PC-3 (cell line): ENCODE measurements around the gene GSTT2. TPM values are rescaled to one million over a fixed set of nuclear protein-coding genes. Genes with fewer than 3 reads are reported as not detected.

Experiments
- ATAC-seq: fragments of 200-7000 bp; cut with Tn5 transposase; 2 replicates; pipeline ENCODE4 v1.9.1; 2020; ENCODE audit warnings: mild to moderate bottlenecking, moderate library complexity
- BruUV-seq: library from RNA; stranded (reverse); fragments of 400-500 nt; replicated peaks from 2 replicates; lab custom pipeline; 2021; lab: Mats Ljungman, UMichigan
- CTCF ChIA-PET: fragments of 300-600 bp; sonication (Branson Sonifier 250); formaldehyde crosslinking; loops from one replicate; lab custom pipeline; 2022; ENCODE audit warnings: antibody characterized with exemption; lab: Charles Lee
- POLR2A ChIA-PET: fragments of 300-600 bp; sonication (Branson Sonifier 250); formaldehyde crosslinking; loops from one replicate; lab custom pipeline; 2022; ENCODE audit warnings: antibody characterized with exemption; ENCODE audit not compliant: unreplicated experiment; lab: Charles Lee
- DNase-seq: peaks from one replicate; pipeline ENCODE4 v3.0.0-alpha.2; 2015
- H2AFZ ChIP-seq: fragments of 300-600 bp; sonication (generic); 2 replicates; pipeline ENCODE4 v1.6.0; 2016; ENCODE audit warnings: antibody characterized with exemption, low read length
- H3F3A ChIP-seq: fragments of 300-600 bp; sonication (generic); one replicate; pipeline ENCODE4 v1.6.0; 2017; ENCODE audit warnings: antibody characterized with exemption, low read length, control low read depth, mild to moderate bottlenecking; ENCODE audit not compliant: unreplicated experiment
- H3K27ac ChIP-seq: fragments of 300-600 bp; sonication (generic); 2 replicates; pipeline ENCODE4 v1.5.1; 2016; ENCODE audit warnings: mild to moderate bottlenecking, low read length
- H3K27me3 ChIP-seq: fragments of 300-600 bp; sonication (generic); 2 replicates; pipeline ENCODE4 v1.6.1; 2016; ENCODE audit warnings: low read length, mixed read lengths
- H3K36me3 ChIP-seq: fragments of 300-600 bp; sonication (generic); 2 replicates; pipeline ENCODE4 v1.6.1; 2016; ENCODE audit warnings: low read depth, mixed run types, low read length, mixed read lengths
- H3K4me1 ChIP-seq: fragments of 300-600 bp; sonication (generic); 2 replicates; pipeline ENCODE4 v1.5.1; 2016; ENCODE audit warnings: low read length; ENCODE audit not compliant: insufficient read depth
- H3K4me2 ChIP-seq: fragments of 300-600 bp; sonication (generic); 2 replicates; pipeline ENCODE4 v1.6.0; 2016; ENCODE audit warnings: low read length
- H3K4me3 ChIP-seq: fragments of 300-600 bp; sonication (generic); 2 replicates; pipeline ENCODE4 v1.5.1; 2016; ENCODE audit warnings: mild to moderate bottlenecking, low read length, mixed read lengths
- H3K79me2 ChIP-seq: fragments of 300-600 bp; sonication (generic); 2 replicates; pipeline ENCODE4 v1.6.1; 2017; ENCODE audit warnings: low read length, mixed read lengths
- H3K9ac ChIP-seq: fragments of 300-600 bp; sonication (generic); 2 replicates; pipeline ENCODE4 v1.6.0; 2016; ENCODE audit warnings: mild to moderate bottlenecking, low read length
- H3K9me2 ChIP-seq: fragments of 300-600 bp; sonication (generic); replicated peaks from 2 replicates; pipeline ENCODE4 v1.6.1; 2016; ENCODE audit warnings: mixed run types, low read length, mixed read lengths
- H3K9me3 ChIP-seq: fragments of 300-600 bp; sonication (generic); 2 replicates; pipeline ENCODE4 v1.6.1; 2016; ENCODE audit warnings: low read length, mixed read lengths
- H4K20me1 ChIP-seq: fragments of 300-600 bp; sonication (generic); 2 replicates; pipeline ENCODE4 v1.6.1; 2016; ENCODE audit warnings: low read length, mixed read lengths
- EZH2 ChIP-seq: fragments of 300-600 bp; sonication (generic); IDR thresholded peaks from one replicate; pipeline ENCODE4 v1.6.1; 2017; ENCODE audit warnings: antibody characterized with exemption, mild to moderate bottlenecking, low read length; ENCODE audit not compliant: unreplicated experiment
- EZH2phosphoT487 ChIP-seq: fragments of 300-600 bp; sonication (generic); IDR thresholded peaks from 2 replicates; pipeline ENCODE4 v1.6.1; 2018; ENCODE audit warnings: mild to moderate bottlenecking, antibody characterized with exemption, low read length, borderline replicate concordance
- intact Hi-C: fragments of 100-400 bp; cut with micrococcal nuclease; formaldehyde crosslinking; loops from 2 replicates; pipeline ENCODE4 v1.9.0; 2023
- total RNA-seq: library from RNA; depleted of rRNA; stranded (reverse); fragments of >200 nt; gene quantifications from 2 replicates; pipeline ENCODE4 v1.2.3, GENCODE V29; 2014
- TF ChIP-seq, protein P1 (sequence below): fragments of 300-600 bp; sonication (generic); conservative IDR thresholded peaks from 2 replicates; pipeline ENCODE4 v1.5.1; 2017; ENCODE audit warnings: antibody characterized with exemption, low read depth, mild to moderate bottlenecking, low read length

The GSTT2 gene
- total RNA-seq, 1 experiment from 2014 or later, result not detected

DNA sequence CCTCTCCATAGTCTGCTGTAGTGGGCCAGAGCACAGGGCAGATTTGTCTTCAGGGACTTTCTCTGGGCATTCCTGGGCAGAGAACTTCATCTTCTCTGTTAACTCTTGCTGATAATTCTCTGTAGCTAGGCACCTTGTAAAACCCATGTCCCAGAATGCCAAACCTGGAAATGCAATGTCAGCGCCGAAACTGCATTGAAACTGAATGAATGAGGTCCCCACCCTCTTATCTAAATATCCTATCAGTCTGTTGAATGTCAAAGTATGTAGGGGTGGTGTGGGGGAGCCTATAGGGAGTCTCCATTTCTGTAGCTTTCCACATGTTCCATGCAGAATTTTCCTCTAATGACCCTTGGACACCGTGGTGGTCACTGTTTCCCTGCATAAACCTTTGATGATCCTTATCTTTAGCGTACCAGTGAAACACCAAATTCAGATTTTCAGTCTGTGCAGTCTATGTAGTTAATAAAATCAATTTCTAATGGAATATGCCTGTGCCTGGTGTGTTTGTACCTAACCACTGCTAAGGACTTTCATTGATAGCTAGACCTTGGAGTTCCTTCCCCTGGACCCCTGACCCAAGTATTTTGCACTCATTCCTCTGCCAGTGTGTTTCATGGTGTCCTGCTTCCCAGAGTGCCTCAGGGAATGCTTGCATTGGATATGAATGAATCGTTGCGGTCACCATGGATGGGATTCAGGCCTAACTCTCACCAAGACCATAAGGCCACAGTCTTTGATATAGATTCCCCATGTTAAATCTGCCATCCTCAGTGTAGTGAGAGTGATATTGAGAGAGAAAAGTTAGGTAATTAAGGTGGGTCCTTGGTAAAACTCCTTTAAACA, 28.7 kb downstream of the GSTT2 start:
- CTCF ChIA-PET, result no interaction called here

DNA sequence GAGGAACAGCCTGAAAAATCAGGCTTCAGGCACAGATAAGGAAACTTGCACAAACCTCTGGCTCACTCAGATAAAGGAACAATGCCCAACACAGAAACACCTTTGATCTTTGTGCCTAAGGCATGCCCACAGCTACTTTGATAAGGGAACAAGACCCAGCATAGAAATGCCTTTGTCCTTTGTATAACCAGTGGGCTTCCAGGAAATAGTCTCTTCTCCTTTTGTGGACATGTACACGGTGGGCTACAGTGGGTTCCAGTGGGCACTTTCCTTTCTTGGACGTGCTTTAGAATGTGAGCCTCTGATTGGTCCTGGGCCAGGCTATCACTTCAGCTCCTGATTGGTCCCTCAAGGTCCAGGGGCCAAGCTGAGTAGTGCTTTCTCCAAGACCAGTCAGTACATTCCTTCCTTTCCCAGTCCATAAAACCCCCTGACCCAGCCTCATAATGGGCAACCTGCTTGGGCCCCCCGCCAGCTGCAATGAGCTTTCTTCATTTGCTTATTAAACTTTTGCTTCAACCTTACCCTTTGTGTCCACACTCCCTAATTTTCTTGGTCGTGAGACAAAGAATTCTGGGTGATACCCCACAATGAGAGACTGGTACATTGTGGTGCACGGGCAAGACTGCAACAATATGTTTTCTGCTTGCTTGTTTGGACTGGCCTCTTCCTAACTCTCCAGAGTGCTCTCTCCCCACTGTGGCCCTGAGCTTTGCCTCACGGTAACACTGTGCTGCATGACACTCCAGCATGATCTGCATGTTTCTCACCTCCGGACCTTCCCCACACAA, 29.5 kb downstream of the GSTT2 start:
- H3K4me2 ChIP-seq, result no peak overlapping the region
- H3K9me2 ChIP-seq, result no peaks in the 10 kb centered on the region
- TF ChIP-seq EZH2 (no peak), EZH2phosphoT487 (no peak)
- TF ChIP-seq, protein P1, sequence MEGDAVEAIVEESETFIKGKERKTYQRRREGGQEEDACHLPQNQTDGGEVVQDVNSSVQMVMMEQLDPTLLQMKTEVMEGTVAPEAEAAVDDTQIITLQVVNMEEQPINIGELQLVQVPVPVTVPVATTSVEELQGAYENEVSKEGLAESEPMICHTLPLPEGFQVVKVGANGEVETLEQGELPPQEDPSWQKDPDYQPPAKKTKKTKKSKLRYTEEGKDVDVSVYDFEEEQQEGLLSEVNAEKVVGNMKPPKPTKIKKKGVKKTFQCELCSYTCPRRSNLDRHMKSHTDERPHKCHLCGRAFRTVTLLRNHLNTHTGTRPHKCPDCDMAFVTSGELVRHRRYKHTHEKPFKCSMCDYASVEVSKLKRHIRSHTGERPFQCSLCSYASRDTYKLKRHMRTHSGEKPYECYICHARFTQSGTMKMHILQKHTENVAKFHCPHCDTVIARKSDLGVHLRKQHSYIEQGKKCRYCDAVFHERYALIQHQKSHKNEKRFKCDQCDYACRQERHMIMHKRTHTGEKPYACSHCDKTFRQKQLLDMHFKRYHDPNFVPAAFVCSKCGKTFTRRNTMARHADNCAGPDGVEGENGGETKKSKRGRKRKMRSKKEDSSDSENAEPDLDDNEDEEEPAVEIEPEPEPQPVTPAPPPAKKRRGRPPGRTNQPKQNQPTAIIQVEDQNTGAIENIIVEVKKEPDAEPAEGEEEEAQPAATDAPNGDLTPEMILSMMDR, result no peak
- no peak overlapping the region for H3K4me3 ChIP-seq
- no peak overlapping the region for H2AFZ ChIP-seq
- no peak for DNase-seq
- no TSS peak for BruUV-seq
- no peak overlapping the region for H3K9ac ChIP-seq
- ChIA-PET CTCF (no interaction called here), POLR2A (no interaction called here)
- no peaks in the 10 kb centered on the region for H3K27me3 ChIP-seq
- peaks cover 32% of the 10 kb centered on the region for H3K79me2 ChIP-seq
- H4K20me1 ChIP-seq, result no peaks in the 10 kb centered on the region
- no peaks in the 10 kb centered on the region for H3K4me1 ChIP-seq
- intact Hi-C loops, result no loop called here
- no peaks in the 10 kb centered on the region for H3K36me3 ChIP-seq
- H3K27ac ChIP-seq, result no peak overlapping the region
- ATAC-seq, result no peak
- H3K9me3 ChIP-seq, result no peaks in the 10 kb centered on the region
- no peaks in the 10 kb centered on the region for H3F3A ChIP-seq

More for the DNA sequence above, 28.7 kb downstream of the GSTT2 start:
- Histone ChIP-seq H3K9me2 (no peaks in the 10 kb centered on the region), H3K4me3 (no peak overlapping the region), H3K4me1 (no peaks in the 10 kb centered on the region), H3K9me3 (no peaks in the 10 kb centered on the region), H3K79me2 (peaks cover 24% of the 10 kb centered on the region), H3K27me3 (no peaks in the 10 kb centered on the region), H3K9ac (no peak overlapping the region), H2AFZ (no peak overlapping the region), H3K4me2 (no peak overlapping the region), H4K20me1 (no peaks in the 10 kb centered on the region), H3K36me3 (no peaks in the 10 kb centered on the region), H3K27ac (no peak overlapping the region), H3F3A (no peaks in the 10 kb centered on the region)
- TF ChIP-seq EZH2phosphoT487, result no peak
- TF ChIP-seq EZH2, result no peak
- TF ChIP-seq, protein P1, result no peak
- ATAC-seq (no peak), DNase-seq (no peak)
- intact Hi-C loops, result no loop called here
- no TSS peak for BruUV-seq
- POLR2A ChIA-PET, result no interaction called here
